NCI-H187 (cell line): ENCODE measurements around the gene RIMBP2.

Source experiments
- DNase-seq, 2 experiments: peaks; one replicate each; lab custom pipeline; 2025; lab: John Stamatoyannopoulos, UW

The RIMBP2 gene

GRCh38 chr12:130441771-130442760 lies 274.0 kb downstream of the RIMBP2 start:
- no peak for DNase-seq

DNA sequence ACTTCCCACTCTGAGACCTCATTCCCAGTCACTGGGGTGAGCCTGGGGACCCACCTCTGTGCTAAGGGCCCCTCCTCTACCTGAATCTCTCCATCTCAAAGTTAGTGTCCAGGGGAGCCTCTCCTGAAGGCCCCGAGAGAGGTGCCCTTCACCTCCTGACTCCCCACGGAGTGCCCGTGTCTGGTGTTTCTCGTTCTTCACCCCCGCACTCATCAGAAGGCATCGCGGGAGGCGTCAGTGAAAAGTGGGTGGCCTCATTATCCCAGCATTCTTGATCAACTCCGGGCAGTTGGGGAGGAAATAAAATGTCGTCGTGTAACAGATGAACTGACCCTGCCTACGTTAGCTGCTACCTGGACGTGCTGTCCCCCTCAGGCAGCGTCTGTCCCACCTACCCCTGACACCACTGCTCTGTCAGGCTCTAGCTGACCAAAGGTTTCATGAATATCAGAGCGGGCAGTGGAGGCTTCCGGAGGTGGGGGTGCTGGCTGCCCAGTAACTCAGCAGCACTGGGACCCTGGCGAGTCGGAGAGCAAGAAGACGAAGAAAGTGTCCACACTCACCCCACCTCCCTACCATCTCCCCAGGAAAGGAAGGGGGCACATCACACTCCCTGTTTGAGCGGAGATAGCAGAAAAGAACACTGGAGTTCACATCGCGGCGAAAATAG lies 275.6 kb downstream of the RIMBP2 start:
- DNase-seq: no peak

DNA sequence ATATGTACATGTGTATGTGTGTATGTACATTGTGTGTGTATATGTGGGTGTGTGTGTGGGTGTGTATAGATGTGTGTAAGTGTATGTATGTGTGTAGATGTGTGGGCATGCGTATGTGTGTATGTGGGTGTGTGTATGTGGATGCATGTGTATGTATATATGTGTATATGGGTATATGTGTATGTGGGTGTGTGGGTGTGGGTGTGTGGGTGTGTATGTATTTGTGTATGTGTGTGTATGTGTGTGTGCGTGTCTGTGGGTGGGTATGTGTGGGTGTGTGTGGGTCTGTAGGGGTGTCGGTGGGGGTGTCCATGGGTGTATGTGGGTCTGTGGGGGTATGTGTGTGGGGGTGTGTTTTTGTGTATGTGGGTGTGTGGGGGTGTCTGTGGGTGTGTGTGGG lies 276.8 kb downstream of the RIMBP2 start:
- DNase-seq: no peak

DNA sequence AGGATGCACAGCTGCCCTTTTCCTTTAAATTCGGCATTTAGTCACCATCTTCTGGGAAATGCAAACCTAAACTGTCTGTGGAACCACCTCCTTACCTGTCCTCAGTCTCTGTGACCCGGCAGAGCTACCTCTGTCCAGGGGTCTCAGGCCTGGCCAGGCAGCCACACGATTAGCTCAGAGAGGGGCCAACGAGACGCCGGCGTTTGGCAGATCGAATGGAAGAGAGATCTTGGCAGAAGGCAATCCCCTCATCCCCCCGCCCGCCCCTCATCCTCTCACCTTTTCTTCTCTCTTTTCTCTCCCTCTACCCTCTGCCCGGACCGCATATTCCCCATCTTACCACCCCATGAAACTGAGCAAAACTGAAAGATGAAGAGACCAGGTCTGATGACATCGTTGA lies 277.4 kb downstream of the RIMBP2 start:
- no peak for DNase-seq

DNA sequence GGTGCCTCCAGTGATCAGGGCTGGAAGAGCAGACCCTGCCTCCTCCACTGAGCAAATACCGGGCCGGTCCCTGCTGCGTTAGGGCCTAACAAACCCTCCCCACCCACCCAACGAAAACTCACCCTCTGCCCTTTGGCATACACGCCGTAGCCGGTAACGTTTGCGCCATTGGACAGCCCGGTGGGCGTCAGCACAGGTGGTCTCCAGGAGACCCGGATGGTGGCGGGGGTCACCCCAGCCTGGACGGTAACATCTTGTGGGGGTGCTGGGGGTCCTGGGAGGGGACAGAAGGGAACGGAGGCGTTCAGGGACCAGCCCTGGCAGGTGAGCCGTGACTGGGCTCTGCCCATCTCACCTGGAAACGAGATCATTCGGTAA lies 277.9 kb downstream of the RIMBP2 start:
- no peak for DNase-seq

DNA sequence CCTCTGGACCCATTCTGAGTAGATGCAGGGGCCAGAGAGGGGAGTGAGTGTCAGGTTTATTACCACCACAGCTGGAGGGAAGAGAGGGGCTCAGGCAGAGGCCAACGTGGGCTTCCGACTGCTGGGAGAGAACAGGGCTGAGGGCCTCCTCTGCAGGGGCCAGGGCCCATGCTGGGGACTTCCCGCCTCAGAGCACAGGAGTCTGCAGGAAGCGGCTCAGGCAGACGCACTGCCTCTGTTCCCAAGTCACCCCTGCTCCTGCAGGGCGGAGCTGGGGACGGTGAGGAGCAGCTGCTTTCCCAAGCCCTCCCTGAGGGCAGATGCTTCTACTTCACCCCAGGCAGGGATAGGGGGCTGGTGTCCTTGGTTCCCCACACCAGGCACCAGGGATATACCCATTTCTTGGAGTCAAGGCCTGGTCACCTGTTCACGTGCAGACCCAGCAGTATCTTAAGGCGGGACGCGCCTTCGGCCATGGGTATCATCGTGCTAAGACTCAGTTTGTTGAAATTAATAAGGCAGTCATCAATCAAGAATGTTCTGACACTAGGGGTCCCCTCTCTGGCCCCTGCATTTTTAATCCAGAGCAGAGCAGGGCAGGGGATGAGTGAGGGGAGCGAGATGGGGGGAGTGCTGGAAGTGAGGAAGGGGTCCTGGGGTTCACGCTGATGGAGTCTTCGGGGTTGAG lies 278.4 kb downstream of the RIMBP2 start:
- DNase-seq: no peak

DNA sequence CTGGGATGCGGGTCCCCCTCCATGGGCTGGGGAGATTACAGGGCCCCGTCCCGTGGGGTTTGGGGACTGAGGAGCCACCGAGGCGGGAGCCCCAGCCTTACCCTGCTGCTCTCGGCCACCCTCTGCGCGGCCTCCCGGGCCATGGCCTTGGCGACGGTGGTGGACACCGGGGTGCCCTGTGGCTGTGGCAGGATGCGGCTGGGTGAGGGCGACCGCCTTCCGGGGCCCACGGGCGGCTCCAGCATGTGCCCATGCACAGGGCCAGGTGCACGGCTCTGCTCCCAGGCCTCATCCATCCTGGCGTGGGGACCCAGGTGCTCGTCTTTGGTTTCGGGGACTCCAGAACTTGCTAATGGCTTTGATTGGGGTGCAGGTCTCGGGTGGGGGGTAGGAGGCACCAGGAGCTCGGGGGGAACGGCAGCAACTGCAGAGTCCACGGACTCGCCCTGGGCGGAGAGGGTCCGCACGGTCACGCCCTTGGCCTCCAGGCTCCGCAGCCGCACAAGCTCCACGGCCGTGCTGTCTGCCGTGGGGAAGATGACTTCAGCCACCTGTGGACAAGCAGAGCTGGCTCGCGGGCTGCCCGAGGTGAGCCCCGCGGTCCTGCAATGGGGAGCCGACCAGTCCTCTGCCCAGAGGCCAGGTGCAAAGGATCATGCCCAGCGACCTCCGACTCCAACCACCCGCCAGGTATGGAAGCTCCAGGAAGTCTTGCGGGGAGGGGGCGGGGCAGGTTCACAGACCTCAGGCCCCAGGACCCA lies 279.2 kb downstream of the RIMBP2 start:
- DNase-seq: no peak

GRCh38 chr12:130435826-130436225 lies 280.3 kb downstream of the RIMBP2 start:
- no peak for DNase-seq

DNA sequence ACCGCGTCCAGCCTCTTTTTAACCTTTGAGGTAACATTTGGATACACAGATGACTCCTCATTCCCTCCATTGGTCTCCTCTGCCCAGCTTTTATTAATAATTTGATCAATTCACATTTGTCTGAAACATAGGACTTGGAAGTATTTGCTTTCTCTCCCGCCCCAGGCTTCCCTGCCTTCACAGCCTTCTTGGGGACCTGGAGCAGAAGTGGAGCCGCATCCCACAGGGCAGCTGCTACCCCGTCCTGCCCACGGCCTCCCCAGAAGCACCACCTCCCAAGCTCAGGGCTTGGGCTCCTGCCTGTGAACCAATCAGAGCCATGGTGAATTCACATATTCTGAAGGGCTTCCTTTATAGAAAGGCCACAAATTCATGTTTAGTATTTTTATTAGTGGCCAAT lies 280.8 kb downstream of the RIMBP2 start:
- DNase-seq: no peak

DNA sequence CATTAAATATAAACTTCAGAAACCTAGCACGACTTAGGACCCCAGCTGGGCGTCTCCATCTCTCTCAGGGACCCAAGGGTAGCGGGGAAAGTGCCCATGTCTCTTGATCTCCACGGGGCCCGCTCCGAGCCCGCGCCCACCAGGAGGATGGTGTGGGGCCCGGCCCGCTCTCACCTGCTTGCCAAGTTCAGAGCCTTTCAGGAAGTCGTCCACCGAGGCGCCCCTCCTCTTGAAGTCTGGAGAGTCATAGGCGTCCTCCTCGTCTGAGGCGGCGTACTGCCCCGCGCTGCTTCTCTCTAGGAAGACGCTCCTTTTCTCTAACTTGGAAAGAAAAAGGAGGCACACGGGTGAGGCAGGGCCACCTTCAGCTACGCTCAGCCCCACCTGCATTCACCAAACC lies 281.5 kb downstream of the RIMBP2 start:
- no peak for DNase-seq

GRCh38 chr12:130433834-130434233 lies 282.3 kb downstream of the RIMBP2 start:
- no peak for DNase-seq

- DNase-seq: no peak
These were observed 282.7 kb downstream of the RIMBP2 start for GRCh38 chr12:130433411-130433810.

GRCh38 chr12:130431176-130431575 lies 284.9 kb downstream of the RIMBP2 start:
- DNase-seq: no peak

DNA sequence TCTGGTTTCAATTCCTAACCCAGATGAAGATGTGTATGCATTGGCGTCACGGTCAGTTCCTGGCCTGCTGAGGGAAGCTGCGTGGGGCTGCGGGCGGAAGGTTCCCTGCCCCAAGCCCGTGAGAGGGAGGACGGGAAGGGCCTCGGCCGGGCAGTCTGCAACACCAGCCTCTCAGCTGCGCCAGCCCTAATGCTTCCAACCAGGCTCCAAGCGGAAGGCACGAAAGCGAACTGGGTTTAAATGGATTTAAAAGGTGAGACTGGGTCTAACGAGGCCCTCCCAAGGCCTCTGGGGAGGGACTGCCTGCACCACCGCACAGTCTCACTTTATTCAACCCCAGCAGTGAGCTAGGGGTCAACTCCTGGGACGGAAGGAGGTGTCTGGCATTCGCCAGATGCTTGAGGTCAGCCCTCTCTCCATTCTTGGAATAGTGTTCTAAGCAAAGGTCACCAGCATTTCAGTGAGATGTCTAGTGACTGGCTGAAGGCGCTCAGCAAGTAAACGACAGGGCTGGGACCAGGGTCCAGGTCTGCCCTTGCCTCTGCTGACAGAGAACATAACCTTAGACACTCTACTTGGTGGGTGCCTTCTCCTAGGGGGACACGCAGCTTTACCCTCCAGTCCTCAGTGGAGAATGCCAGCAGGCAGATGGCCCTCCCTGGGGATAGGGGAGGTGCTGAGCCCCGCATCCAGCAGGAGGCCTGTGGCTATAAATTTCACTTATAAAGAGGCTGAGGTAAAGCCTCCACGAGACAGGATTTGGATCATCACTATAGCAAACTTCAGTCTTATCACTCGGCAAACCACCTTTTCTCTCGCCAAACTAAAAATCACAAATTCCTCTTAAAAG lies 286.2 kb downstream of the RIMBP2 start:
- DNase-seq: no peak

- DNase-seq: no peak
These were observed 288.0 kb downstream of the RIMBP2 start for GRCh38 chr12:130428116-130428515.

DNA sequence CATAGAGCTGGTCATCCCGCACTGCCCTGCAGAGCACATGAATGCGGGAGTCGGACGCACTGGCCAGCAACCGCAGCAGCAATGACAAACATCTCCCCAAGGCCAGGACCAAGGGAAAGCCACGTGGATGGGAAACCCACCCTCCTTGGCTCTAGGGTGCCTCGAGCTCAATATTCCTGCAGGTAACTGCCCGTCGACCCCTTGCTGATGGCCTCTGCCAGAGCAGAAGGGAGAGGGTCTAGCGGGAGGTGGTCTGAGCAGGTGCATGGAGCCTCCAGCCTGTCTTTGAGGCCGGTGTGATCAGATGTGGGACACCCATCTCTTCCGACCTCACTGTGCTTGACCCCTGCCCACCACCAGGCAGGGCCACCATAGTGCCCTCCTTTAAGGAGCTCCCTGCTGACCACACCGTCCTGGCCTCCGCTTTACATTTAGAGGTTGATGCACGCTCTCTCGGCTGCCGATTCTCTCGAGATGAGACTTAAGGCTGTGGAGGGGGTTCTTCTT lies 288.7 kb downstream of the RIMBP2 start:
- no peak for DNase-seq

DNA sequence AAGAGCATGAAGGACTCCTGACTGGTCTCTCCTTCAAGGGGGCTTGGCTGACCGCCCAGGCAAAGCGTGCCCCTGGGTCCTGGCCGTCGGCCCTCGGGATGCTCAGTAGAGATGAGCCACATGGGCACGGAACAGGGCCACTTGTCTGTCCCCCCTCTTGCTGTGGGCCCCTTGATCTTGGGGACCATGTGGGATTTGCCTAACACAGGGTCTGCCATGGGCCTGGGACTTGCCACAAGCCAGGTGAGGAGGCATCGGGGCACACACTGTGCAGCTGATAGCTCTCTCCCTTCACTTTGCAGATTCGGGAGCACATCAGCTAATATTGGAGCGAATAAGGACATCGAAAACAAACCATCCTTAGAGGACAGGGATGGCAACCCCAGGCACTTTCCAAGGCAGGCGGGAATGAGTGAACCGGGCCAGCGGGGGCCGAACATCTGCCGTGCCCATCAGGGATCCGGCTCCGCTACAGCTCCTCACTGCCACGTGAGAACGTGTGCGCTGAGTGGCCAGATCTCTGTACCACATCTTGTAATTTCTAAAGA lies 290.3 kb downstream of the RIMBP2 start:
- no peak for DNase-seq

GRCh38 chr12:130424858-130425697 lies 291.0 kb downstream of the RIMBP2 start:
- DNase-seq: no peak

DNA sequence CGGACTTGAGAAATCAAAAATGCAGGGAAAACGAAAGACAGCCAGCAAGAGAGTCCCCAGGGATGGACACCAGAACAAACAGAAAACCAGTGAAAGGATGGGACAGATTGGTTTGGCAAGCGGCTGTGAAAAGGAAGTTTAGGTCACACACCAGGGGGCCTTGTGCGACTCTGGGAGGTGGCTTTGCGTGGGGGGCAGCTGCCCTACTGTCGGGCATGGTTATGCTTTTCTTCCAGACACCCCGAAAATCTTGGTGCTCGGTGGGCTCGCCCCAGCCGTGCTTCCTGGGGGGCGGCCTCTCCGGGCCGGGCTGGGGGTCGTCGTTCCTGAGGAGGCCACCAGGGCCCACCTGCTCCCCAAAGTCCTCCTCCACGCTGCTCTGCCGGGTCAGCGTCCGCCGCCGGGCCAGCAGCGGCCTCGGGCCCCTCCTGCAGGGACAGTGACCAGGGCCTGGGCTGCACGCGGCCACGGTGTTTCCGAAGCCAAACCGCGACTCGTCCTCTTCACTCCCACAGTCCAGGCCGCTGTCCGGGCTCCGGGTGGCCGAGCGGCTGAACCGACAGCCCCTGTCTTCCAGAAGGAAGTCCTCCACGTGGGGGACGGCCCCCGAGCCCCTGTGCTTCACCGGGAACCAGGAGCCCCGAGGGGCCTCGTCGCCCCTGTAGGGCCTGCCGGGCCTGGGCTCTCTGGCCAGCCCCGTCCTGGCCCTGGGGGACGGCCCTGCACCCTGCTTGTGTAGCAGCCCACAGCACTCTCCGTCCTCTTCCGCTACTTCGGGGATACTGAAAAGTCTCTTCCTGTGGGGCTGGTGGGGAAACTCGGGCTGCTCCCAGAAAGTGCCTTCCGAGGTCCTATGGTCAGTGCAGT lies 291.9 kb downstream of the RIMBP2 start:
- DNase-seq: no peak
